ENCODE results near the gene FAM209B. TPM values are rescaled to one million over a fixed set of nuclear protein-coding genes. Genes with fewer than 3 reads are reported as not detected.

Gene FAM209B
- total RNA-seq, 1 donor from 2014 or later = 2.5 TPM

Other genes starting within 250 kb of the FAM209B start
- 5.9 and 6.3 TPM in 2 replicates for gene FAM210B, start 174.3 kb upstream of the FAM209B start, total RNA-seq
- gene AURKA, start 141.0 kb upstream of the FAM209B start, total RNA-seq = 46.7 and 49.8 TPM in 2 replicates
- 51.4 and 52.8 TPM in 2 replicates for gene CSTF1, start 140.6 kb upstream of the FAM209B start, total RNA-seq
- gene CASS4, start 121.0 kb upstream of the FAM209B start, total RNA-seq = 10.2 and 11.5 TPM in 2 replicates
- gene RTF2, start 64.6 kb upstream of the FAM209B start, total RNA-seq = 131 and 132 TPM in 2 replicates
- gene FAM209A, start 8.5 kb upstream of the FAM209B start, total RNA-seq = 3.9 and 4.0 TPM in 2 replicates
- not detected in 2 replicates for gene TFAP2C, start 96.1 kb downstream of the FAM209B start, total RNA-seq